BJ (cell line): Measurements from ENCODE around the gene TCN1. TPM values are rescaled to one million over a fixed set of nuclear protein-coding genes. Genes with fewer than 3 reads are reported as not detected.
"Not testable (repeated sequence)": the region's sequence is repeated elsewhere in the genome, so short reads cannot be mapped to it uniquely, and the experiment has no call there.

Source experiments
- CTCF ChIA-PET: fragments of 350-600 bp; formaldehyde crosslinking; extraction: SDS; loops from one replicate; lab custom pipeline; 2021; ENCODE audit warnings: antibody characterized with exemption, inconsistent platforms; lab: Yijun Ruan, JAX
- POLR2A ChIA-PET: fragments of 300-600 bp; sonication (Branson Sonifier 250); formaldehyde crosslinking; extraction: SDS; loops from one replicate; lab custom pipeline; 2021; ENCODE audit warnings: antibody characterized with exemption; lab: Charles Lee
- DNase-seq: peaks from one replicate; pipeline ENCODE4 v3.0.0-alpha.2; 2011; ENCODE audit warnings: low read depth
- H3K27me3 ChIP-seq: 2 replicates; pipeline ENCODE4 v1.6.0; 2011; ENCODE audit warnings: low read length; ENCODE audit not compliant: control insufficient read depth, insufficient read depth
- H3K36me3 ChIP-seq: 2 replicates; pipeline ENCODE4 v1.5.1; 2011; ENCODE audit warnings: low read length; ENCODE audit not compliant: control insufficient read depth, insufficient read depth
- H3K4me3 ChIP-seq: 2 replicates; pipeline ENCODE4 v1.5.1; 2011; ENCODE audit warnings: low read depth, mild to moderate bottlenecking, control low read depth, low read length
- polyA plus RNA-seq: library from polyadenylated mRNA; depleted of rRNA; stranded (reverse); fragments of >200 nt; gene quantifications from 2 replicates; pipeline ENCODE4 v1.2.3, GENCODE V29; 2011
- TF ChIP-seq, protein P1 (sequence below): IDR thresholded peaks from 2 replicates; pipeline ENCODE4 v1.5.1; 2011; ENCODE audit warnings: low read depth, mild to moderate bottlenecking, control low read depth, inconsistent platforms, low read length, moderate library complexity; ENCODE audit not compliant: insufficient read depth

The TCN1 gene
- polyA plus RNA-seq, 1 experiment, result not detected

DNA sequence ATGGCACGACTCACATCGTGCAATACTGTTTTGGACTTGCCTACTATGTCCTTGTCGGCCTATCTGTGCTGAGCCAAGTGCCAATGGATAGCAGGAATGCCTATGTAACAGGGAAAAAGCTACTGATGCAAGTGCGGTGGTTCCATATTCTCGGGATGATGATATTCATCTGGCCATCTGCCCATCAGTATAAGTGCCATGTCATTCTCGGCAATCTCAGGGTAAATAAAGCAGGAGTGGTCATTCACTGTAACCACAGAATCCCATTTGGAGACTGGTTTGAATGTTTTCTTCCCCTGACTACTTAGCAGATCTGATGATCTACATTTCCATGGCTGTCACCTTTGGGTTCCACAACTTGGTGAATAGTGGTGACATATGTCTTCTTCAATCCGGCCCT lies 32.4 kb upstream of the TCN1 start:
- Histone ChIP-seq H3K4me3 (no peak overlapping the region), H3K36me3 (no peaks in the 10 kb centered on the region), H3K27me3 (no peaks in the 10 kb centered on the region)
- POLR2A ChIA-PET, result no interaction called here
- CTCF ChIA-PET, result no interaction called here
- TF ChIP-seq, protein P1, sequence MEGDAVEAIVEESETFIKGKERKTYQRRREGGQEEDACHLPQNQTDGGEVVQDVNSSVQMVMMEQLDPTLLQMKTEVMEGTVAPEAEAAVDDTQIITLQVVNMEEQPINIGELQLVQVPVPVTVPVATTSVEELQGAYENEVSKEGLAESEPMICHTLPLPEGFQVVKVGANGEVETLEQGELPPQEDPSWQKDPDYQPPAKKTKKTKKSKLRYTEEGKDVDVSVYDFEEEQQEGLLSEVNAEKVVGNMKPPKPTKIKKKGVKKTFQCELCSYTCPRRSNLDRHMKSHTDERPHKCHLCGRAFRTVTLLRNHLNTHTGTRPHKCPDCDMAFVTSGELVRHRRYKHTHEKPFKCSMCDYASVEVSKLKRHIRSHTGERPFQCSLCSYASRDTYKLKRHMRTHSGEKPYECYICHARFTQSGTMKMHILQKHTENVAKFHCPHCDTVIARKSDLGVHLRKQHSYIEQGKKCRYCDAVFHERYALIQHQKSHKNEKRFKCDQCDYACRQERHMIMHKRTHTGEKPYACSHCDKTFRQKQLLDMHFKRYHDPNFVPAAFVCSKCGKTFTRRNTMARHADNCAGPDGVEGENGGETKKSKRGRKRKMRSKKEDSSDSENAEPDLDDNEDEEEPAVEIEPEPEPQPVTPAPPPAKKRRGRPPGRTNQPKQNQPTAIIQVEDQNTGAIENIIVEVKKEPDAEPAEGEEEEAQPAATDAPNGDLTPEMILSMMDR, result no peak
- no peak for DNase-seq

DNA sequence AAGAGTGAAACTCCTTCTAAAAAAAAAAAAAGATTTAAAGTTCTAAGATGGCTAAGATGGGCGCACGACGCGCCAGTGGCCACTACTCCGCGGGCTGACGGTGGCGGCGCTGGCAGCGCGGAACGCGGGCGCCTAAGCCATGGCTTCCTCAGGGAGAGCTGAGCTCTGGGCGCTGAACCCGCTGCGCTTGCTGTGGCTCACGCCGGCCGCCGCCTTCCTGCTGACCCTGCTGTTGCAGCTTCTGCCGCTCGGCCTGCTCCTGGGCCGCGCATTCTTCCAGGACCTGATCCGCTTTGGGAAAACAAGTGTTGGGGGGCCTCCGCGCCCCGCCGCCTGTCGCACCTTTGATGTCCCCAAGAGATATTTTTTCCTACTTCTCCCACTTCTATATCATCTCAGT lies 31.8 kb upstream of the TCN1 start:
- Histone ChIP-seq H3K36me3 (no peaks in the 10 kb centered on the region), H3K4me3 (no peak overlapping the region), H3K27me3 (no peaks in the 10 kb centered on the region)
- DNase-seq, result no peak
- CTCF ChIA-PET, result no interaction called here
- POLR2A ChIA-PET, result no interaction called here
- TF ChIP-seq, protein P1, result no peak

DNA sequence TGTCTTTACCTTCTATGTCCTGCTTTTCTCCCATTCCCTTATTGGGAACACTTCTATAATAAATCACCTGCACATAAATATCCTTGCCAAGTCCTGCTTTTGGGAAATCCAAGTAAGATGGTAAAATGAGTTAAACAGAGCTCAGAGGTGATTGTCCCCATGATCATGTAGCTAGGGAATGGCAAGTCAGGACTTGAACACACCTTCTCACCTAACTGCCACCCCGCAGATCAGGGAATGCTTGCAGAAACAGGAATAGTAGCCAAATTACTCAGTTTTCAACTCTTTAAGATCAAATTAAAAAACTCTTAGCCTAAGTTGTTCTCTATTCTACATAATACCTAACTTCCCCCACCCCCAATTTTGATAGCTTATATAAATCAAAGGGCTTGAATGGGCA lies 28.3 kb upstream of the TCN1 start:
- DNase-seq, result no peak
- POLR2A ChIA-PET, result no interaction called here
- H3K36me3 ChIP-seq, result no peaks in the 10 kb centered on the region
- CTCF ChIA-PET, result no interaction called here
- no peaks in the 10 kb centered on the region for H3K27me3 ChIP-seq
- TF ChIP-seq, protein P1, result no peak
- H3K4me3 ChIP-seq, result no peak overlapping the region

DNA sequence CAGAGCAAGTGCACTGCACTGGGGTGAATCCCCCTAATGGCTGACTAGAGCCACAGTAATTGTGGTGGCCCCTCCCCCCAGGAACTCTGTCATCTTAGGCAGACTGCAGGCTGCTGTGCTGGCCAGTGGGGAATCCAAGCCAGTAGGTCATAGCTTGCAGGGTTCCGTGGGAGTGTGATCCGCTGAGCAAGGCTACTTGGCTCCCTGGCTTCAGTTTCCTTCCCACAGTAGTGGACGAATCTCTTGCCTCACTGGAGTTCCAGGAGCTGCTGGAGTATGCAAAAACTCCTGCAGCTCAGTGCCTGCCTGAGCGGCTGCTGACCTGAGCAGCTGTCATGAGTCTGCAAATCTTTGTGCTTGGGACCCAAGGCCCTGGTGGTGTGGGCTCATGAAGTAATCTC lies 25.5 kb upstream of the TCN1 start:
- TF ChIP-seq, protein P1, result no peak
- ChIA-PET POLR2A (no interaction called here), CTCF (interaction anchor here (0.6 kb wide), 1 partner anchor 11 kb away, joined by 3 read pairs; no protein-coding TSS in a partner anchor)
- no peaks in the 10 kb centered on the region for H3K36me3 ChIP-seq
- DNase-seq, result no peak
- no peak overlapping the region for H3K4me3 ChIP-seq
- H3K27me3 ChIP-seq, result no peaks in the 10 kb centered on the region

DNA sequence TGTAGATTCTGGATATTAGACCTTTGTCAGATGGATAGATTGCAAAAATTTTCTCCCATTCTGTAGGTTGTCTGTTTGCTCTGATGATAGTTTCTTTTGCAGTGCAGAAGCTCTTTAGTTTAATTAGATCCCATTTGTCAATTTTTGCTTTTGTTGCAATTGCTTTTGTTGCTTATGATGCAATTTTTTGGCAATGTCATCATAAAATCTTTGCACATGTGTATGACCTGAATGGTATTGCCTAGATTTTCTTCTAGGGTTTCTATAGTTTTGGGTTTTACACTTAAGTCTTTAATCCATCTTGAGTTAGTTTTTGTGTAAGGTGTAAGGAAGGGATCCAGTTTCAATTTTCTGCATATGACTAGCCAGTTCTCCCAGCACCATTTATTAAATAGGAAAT lies 20.9 kb upstream of the TCN1 start:
- DNase-seq, H3K27me3 ChIP-seq, H3K4me3 ChIP-seq, H3K36me3 ChIP-seq, CTCF ChIA-PET, POLR2A ChIA-PET: not testable (repeated sequence)

DNA sequence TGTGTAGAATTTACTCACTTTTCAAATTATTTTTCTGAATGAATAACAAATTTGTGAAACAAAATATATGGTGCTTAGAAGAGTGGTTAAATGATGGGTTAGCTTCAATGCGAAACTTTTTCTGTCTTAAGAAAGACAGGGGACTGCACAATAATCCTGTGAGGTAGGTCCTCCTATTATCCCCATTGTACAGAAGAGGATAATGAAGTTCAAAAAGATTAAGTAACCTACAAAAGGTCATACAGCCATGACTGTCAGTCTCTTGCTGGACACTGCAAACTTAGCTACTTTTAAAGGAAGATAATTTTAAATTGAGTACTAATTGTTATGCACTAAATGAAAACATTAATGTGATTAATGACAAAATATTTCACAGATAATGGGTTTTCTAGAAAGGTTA lies 17.3 kb upstream of the TCN1 start:
- ChIA-PET CTCF (no interaction called here), POLR2A (no interaction called here)
- no peak for DNase-seq

More for the DNA sequence above, 17.3 kb upstream of the TCN1 start:
- H3K36me3 ChIP-seq, result no peaks in the 10 kb centered on the region
- H3K27me3 ChIP-seq, result no peaks in the 10 kb centered on the region
- TF ChIP-seq, protein P1, result no peak
- H3K4me3 ChIP-seq, result no peak overlapping the region
